ENCODE data around the gene TELO2.

Gene TELO2

GRCh38 chr16:1535391-1536291 is 42.5 kb downstream of the TELO2 start:
- no peak for DNase-seq (ENCODE audit: low read depth in 2 of 3, low spot score in 1 of 3)

- DNase-seq (ENCODE audit: low read depth in 2 of 3, low spot score in 1 of 3), result no peak
Measured at GRCh38 chr16:1536601-1537000, 43.4 kb downstream of the TELO2 start.

GRCh38 chr16:1537138-1537577 is 44.0 kb downstream of the TELO2 start:
- no peak for DNase-seq (ENCODE audit: low read depth in 2 of 3, low spot score in 1 of 3)

- DNase-seq (ENCODE audit: low read depth in 2 of 3, low spot score in 1 of 3), result no peak
Measured at GRCh38 chr16:1537763-1538289, 44.7 kb downstream of the TELO2 start.

- no peak for DNase-seq (ENCODE audit: low read depth in 2 of 3, low spot score in 1 of 3)
Measured at GRCh38 chr16:1538804-1539520, 45.8 kb downstream of the TELO2 start.

GRCh38 chr16:1539720-1540555 is 46.8 kb downstream of the TELO2 start:
- DNase-seq (ENCODE audit: low read depth in 2 of 3, low spot score in 1 of 3), result no peak

- DNase-seq (ENCODE audit: low read depth in 2 of 3, low spot score in 1 of 3), result no peak
Measured at GRCh38 chr16:1540556-1540855, 47.3 kb downstream of the TELO2 start.

- no peak for DNase-seq (ENCODE audit: low read depth in 2 of 3, low spot score in 1 of 3)
Measured at GRCh38 chr16:1541293-1542165, 48.4 kb downstream of the TELO2 start.

GRCh38 chr16:1542166-1542500 is 49.0 kb downstream of the TELO2 start:
- DNase-seq (ENCODE audit: low read depth in 2 of 3, low spot score in 1 of 3), result no peak

GRCh38 chr16:1542533-1542932 is 49.4 kb downstream of the TELO2 start:
- DNase-seq (ENCODE audit: low read depth in 2 of 3, low spot score in 1 of 3), result no peak

GRCh38 chr16:1543085-1543896 is 50.1 kb downstream of the TELO2 start:
- DNase-seq (ENCODE audit: low read depth in 2 of 3, low spot score in 1 of 3), result peak; percentile 63 to 67 (median 65)

GRCh38 chr16:1545044-1546040 is 52.2 kb downstream of the TELO2 start:
- DNase-seq (ENCODE audit: low read depth in 2 of 3, low spot score in 1 of 3), result no peak

GRCh38 chr16:1546430-1546829 is 53.3 kb downstream of the TELO2 start:
- no peak for DNase-seq (ENCODE audit: low read depth in 2 of 3, low spot score in 1 of 3)

- no peak for DNase-seq (ENCODE audit: low read depth in 2 of 3, low spot score in 1 of 3)
Measured at GRCh38 chr16:1548233-1548632, 55.1 kb downstream of the TELO2 start.

- DNase-seq (ENCODE audit: low read depth in 2 of 3, low spot score in 1 of 3), result no peak
Measured at GRCh38 chr16:1548727-1549126, 55.6 kb downstream of the TELO2 start.

- no peak for DNase-seq (ENCODE audit: low read depth in 2 of 3, low spot score in 1 of 3)
Measured at GRCh38 chr16:1550069-1550468, 56.9 kb downstream of the TELO2 start.

- DNase-seq (ENCODE audit: low read depth in 2 of 3, low spot score in 1 of 3), result no peak
Measured at GRCh38 chr16:1550696-1551095, 57.5 kb downstream of the TELO2 start.

- DNase-seq (ENCODE audit: low read depth in 2 of 3, low spot score in 1 of 3), result no peak
Measured at GRCh38 chr16:1551166-1551565, 58.0 kb downstream of the TELO2 start.
